PC-3 (cell line): Measurements from ENCODE around the gene CDCA4.

Experiments
- EZH2 ChIP-seq: fragments of 300-600 bp; sonication (generic); IDR thresholded peaks from one replicate; pipeline ENCODE4 v1.6.1; 2017; ENCODE audit warnings: antibody characterized with exemption, mild to moderate bottlenecking, low read length; ENCODE audit not compliant: unreplicated experiment
- EZH2phosphoT487 ChIP-seq: fragments of 300-600 bp; sonication (generic); IDR thresholded peaks from 2 replicates; pipeline ENCODE4 v1.6.1; 2018; ENCODE audit warnings: mild to moderate bottlenecking, antibody characterized with exemption, low read length, borderline replicate concordance
- TF ChIP-seq, protein P1 (sequence below): fragments of 300-600 bp; sonication (generic); conservative IDR thresholded peaks from 2 replicates; pipeline ENCODE4 v1.5.1; 2017; ENCODE audit warnings: antibody characterized with exemption, low read depth, mild to moderate bottlenecking, low read length

DNA sequence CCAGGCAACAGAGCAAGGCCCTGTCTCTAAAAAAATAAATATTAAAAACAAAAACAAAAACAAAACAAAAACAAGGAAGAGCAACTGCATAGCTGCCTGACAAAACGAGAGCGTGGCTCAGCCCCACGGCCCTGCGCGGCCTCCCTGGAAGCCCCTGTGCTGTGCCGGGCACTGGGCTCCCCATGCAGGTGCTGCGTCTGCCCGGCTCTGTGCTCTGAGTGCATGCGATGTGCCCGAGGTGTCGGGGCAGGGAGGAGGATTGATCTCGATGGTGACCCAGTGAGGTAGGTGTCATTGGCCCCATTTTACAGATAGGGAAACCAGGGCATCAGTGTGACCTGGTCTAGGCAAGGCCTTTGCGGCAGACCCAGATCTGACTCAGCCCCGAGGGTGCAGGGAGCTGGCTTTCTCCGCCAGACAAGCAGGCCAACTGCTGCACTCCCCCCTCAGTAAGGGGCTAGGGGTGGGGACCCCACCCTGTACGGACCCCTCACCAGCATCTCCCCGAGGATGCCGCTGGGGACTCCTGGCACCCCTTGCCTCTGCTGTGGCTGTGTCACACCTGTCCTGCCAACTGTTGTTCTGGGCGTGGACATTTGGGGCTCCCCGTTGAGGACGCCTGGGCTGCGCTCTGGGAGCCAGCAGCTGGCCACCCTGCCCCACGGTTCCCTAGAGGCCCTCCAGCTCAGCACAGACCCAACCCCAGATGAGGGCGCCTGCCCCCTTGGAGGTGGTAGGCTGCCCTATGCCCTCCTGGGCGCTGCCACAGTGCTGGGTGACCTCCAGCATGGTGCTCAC, 29.1 kb upstream of the CDCA4 start:
- no peak for TF ChIP-seq EZH2
- TF ChIP-seq, protein P1, sequence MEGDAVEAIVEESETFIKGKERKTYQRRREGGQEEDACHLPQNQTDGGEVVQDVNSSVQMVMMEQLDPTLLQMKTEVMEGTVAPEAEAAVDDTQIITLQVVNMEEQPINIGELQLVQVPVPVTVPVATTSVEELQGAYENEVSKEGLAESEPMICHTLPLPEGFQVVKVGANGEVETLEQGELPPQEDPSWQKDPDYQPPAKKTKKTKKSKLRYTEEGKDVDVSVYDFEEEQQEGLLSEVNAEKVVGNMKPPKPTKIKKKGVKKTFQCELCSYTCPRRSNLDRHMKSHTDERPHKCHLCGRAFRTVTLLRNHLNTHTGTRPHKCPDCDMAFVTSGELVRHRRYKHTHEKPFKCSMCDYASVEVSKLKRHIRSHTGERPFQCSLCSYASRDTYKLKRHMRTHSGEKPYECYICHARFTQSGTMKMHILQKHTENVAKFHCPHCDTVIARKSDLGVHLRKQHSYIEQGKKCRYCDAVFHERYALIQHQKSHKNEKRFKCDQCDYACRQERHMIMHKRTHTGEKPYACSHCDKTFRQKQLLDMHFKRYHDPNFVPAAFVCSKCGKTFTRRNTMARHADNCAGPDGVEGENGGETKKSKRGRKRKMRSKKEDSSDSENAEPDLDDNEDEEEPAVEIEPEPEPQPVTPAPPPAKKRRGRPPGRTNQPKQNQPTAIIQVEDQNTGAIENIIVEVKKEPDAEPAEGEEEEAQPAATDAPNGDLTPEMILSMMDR = no peak
- TF ChIP-seq EZH2phosphoT487 = no peak
